AG04450 (cell line): Measurements from ENCODE around the gene CACNA2D3. TPM values are rescaled to one million over a fixed set of nuclear protein-coding genes. Genes with fewer than 3 reads are reported as not detected.

Experiments
- CTCF ChIA-PET: fragments of 300-600, 350-600 bp; formaldehyde crosslinking; extraction: SDS; loops from one replicate; lab custom pipeline; 2022; ENCODE audit warnings: antibody characterized with exemption, inconsistent platforms; lab: Charles Lee
- POLR2A ChIA-PET: fragments of 350-600 bp; formaldehyde crosslinking; extraction: SDS; loops from one replicate; lab custom pipeline; 2021; ENCODE audit warnings: antibody characterized with exemption, inconsistent platforms; lab: Yijun Ruan, JAX
- DNase-seq: peaks from one replicate; pipeline ENCODE4 v3.0.0-alpha.2; 2011; ENCODE audit warnings: low read depth, low spot score
- H3K27ac ChIP-seq: one replicate; pipeline ENCODE4 v1.5.1; 2012; ENCODE audit warnings: low read depth, low read length, control low read depth
- H3K27me3 ChIP-seq: one replicate; pipeline ENCODE4 v1.6.0; 2012; ENCODE audit warnings: low read length; ENCODE audit not compliant: control insufficient read depth, insufficient read depth
- H3K4me3 ChIP-seq: 2 replicates; pipeline ENCODE4 v1.5.1; 2011; ENCODE audit warnings: mild to moderate bottlenecking, low read depth, low read length, control low read depth
- H3K9me3 ChIP-seq: 2 replicates; pipeline ENCODE4 v1.5.1; 2012; ENCODE audit warnings: low read length; ENCODE audit not compliant: control insufficient read depth, insufficient read depth
- CTCF ChIP-seq: IDR thresholded peaks from 2 replicates; pipeline ENCODE4 v1.5.1; 2011; ENCODE audit warnings: low read depth, low read length, control low read depth, inconsistent platforms
- polyA plus RNA-seq: library from polyadenylated mRNA; depleted of rRNA; stranded (reverse); fragments of >200 nt; gene quantifications from 2 replicates; pipeline ENCODE4 v1.2.3, GENCODE V29; 2011

CACNA2D3 gene
- polyA plus RNA-seq, 1 experiment = 0.32 TPM

- POLR2A ChIA-PET = no interaction called here
- H3K9me3 ChIP-seq = no peaks in the 10 kb centered on the region
- no peak overlapping the region for H3K27ac ChIP-seq
- peaks cover 6% of the 10 kb centered on the region for H3K27me3 ChIP-seq
- no peak for TF ChIP-seq CTCF
- DNase-seq = no peak
- CTCF ChIA-PET = no interaction called here
- no peak overlapping the region for H3K4me3 ChIP-seq
Measured at GRCh38 chr3:54784021-54784420, 661.7 kb downstream of the CACNA2D3 start.

- Histone ChIP-seq H3K4me3 (no peak overlapping the region), H3K9me3 (no peaks in the 10 kb centered on the region), H3K27me3 (peaks cover 4% of the 10 kb centered on the region), H3K27ac (no peak overlapping the region)
- ChIA-PET POLR2A (no interaction called here), CTCF (no interaction called here)
- DNase-seq = no peak
- no peak for TF ChIP-seq CTCF
Measured at GRCh38 chr3:54785976-54786375, 663.6 kb downstream of the CACNA2D3 start.

GRCh38 chr3:54790051-54790450 is 667.7 kb downstream of the CACNA2D3 start:
- no peak overlapping the region for H3K4me3 ChIP-seq
- H3K27ac ChIP-seq = no peak overlapping the region
- ChIA-PET CTCF (no interaction called here), POLR2A (no interaction called here)
- H3K27me3 ChIP-seq = peaks cover 4% of the 10 kb centered on the region
- TF ChIP-seq CTCF = no peak
- no peaks in the 10 kb centered on the region for H3K9me3 ChIP-seq
- no peak for DNase-seq

- CTCF ChIA-PET = interaction anchor here (0.6 kb wide), 1 partner anchor 54 kb away, joined by 3 read pairs; no protein-coding TSS in a partner anchor
- TF ChIP-seq CTCF = no peak
- peaks cover 4% of the 10 kb centered on the region for H3K27me3 ChIP-seq
- POLR2A ChIA-PET = interaction anchor here (0.6 kb wide), 1 partner anchor 144 kb away, joined by 3 read pairs; no protein-coding TSS in a partner anchor
- no peak overlapping the region for H3K27ac ChIP-seq
- DNase-seq = no peak
- no peaks in the 10 kb centered on the region for H3K9me3 ChIP-seq
- no peak overlapping the region for H3K4me3 ChIP-seq
Measured at GRCh38 chr3:54791501-54792156, 669.3 kb downstream of the CACNA2D3 start.

- DNase-seq = no peak
- H3K27ac ChIP-seq = no peak overlapping the region
- no peak for TF ChIP-seq CTCF
- H3K9me3 ChIP-seq = no peaks in the 10 kb centered on the region
- CTCF ChIA-PET = no interaction called here
- POLR2A ChIA-PET = no interaction called here
- no peak overlapping the region for H3K4me3 ChIP-seq
- H3K27me3 ChIP-seq = peaks cover 2% of the 10 kb centered on the region
Measured at GRCh38 chr3:54792584-54792983, 670.2 kb downstream of the CACNA2D3 start.
